H1 (cell line): ENCODE results near the gene KRT10. TPM values are rescaled to one million over a fixed set of nuclear protein-coding genes. Genes with fewer than 3 reads are reported as not detected.

Experiments used
- CTCF ChIA-PET: fragments of 300-600 bp; sonication (Branson Sonifier 250); formaldehyde crosslinking; loops from one replicate; lab custom pipeline; 2021; ENCODE audit not compliant: partially characterized antibody; lab: Charles Lee
- POLR2A ChIA-PET: fragments of 300-600 bp; sonication (Branson Sonifier 250); formaldehyde crosslinking; loops from one replicate; lab custom pipeline; 2021; ENCODE audit warnings: inconsistent platforms; ENCODE audit not compliant: partially characterized antibody; lab: Charles Lee
- DNase-seq, 2 experiments: peaks; one replicate each; pipeline versions ENCODE4 v3.0.0 to v3.0.0-alpha.2; 2010 to 2022; ENCODE audit warnings: low spot score in 2 of 2, low read depth in 1 of 2, mixed read lengths in 1 of 2
- FAIRE-seq: peaks from 2 replicates; lab custom pipeline; 2011; peaks lifted over from hg19 to GRCh38; lab: Jason Lieb, UNC
- H2AFZ ChIP-seq: 2 replicates; pipeline ENCODE4 v1.8.1; 2012; ENCODE audit warnings: low read length, inconsistent platforms
- H2AK5ac ChIP-seq: 2 replicates; pipeline ENCODE4 v1.6.1; 2013; ENCODE audit warnings: low read depth, low read length
- H2BK120ac ChIP-seq: replicated peaks from 2 replicates; pipeline ENCODE3; 2013; ENCODE audit warnings: low read depth, low read length, inconsistent platforms
- H2BK12ac ChIP-seq: 2 replicates; pipeline ENCODE4 v1.6.1; 2013; ENCODE audit warnings: low read depth, low read length
- H2BK15ac ChIP-seq: 2 replicates; pipeline ENCODE4 v1.6.1; 2013; ENCODE audit warnings: low read length
- H2BK20ac ChIP-seq: 2 replicates; pipeline ENCODE4 v1.6.1; 2013; ENCODE audit warnings: low read length
- H2BK5ac ChIP-seq: 2 replicates; pipeline ENCODE4 v1.6.1; 2013; ENCODE audit warnings: low read depth, low read length
- H3K14ac ChIP-seq: 2 replicates; pipeline ENCODE4 v1.6.1; 2013; ENCODE audit warnings: inconsistent platforms; ENCODE audit not compliant: insufficient read length
- H3K18ac ChIP-seq: 2 replicates; pipeline ENCODE4 v1.6.1; 2013; ENCODE audit warnings: low read length; ENCODE audit errors: extremely low read depth
- H3K23ac ChIP-seq: 2 replicates; pipeline ENCODE4 v1.6.1; 2013; ENCODE audit warnings: inconsistent platforms; ENCODE audit not compliant: insufficient read length
- H3K23me2 ChIP-seq: 2 replicates; pipeline ENCODE4 v1.6.1; 2013; ENCODE audit warnings: low read depth, low read length
- H3K27ac ChIP-seq: 2 replicates; pipeline ENCODE4 v1.6.1; 2011; ENCODE audit warnings: low read depth, low read length, inconsistent platforms
- H3K27me3 ChIP-seq, 4 experiments: replicated peaks in 1 of 4; 1 replicate in 1 of 4; 2 replicates in 3 of 4; pipeline versions ENCODE4 v1.6.1 to v1.8.1; 2011 to 2013; ENCODE audit warnings: low read length in 3 of 4, mild to moderate bottlenecking in 3 of 4, inconsistent platforms in 2 of 4, mixed read lengths in 2 of 4, moderate library complexity in 1 of 4; ENCODE audit not compliant: control insufficient read depth in 3 of 4, insufficient read depth in 3 of 4; ENCODE audit errors: extremely low read depth in 1 of 4
- H3K36me3 ChIP-seq, 4 experiments: 2 replicates each; pipeline versions ENCODE4 v1.6.1 to v1.8.1; 2011 to 2013; ENCODE audit warnings: mild to moderate bottlenecking in 4 of 4, low read length in 3 of 4, moderate library complexity in 2 of 4, control low read depth in 1 of 4, inconsistent platforms in 1 of 4; ENCODE audit not compliant: insufficient read depth in 4 of 4, control insufficient read depth in 2 of 4
- H3K4ac ChIP-seq: replicated peaks from 2 replicates; pipeline ENCODE3; 2013; ENCODE audit warnings: low read length, low read depth, mixed read lengths, inconsistent platforms; ENCODE audit not compliant: insufficient read length
- H3K4me1 ChIP-seq, 4 experiments: replicated peaks in 1 of 4; 1 replicate in 1 of 4; 2 replicates in 3 of 4; pipeline versions ENCODE4 v1.6.1 to v1.8.1; 2011 to 2013; ENCODE audit warnings: low read length in 3 of 4, inconsistent platforms in 2 of 4, mixed read lengths in 1 of 4; ENCODE audit not compliant: insufficient read depth in 4 of 4, control insufficient read depth in 3 of 4
- H3K4me2 ChIP-seq, 2 experiments: 2 replicates each; pipeline versions ENCODE4 v1.6.1 to v1.8.1; 2011 to 2013; ENCODE audit warnings: low read depth in 2 of 2, low read length in 2 of 2, control low read depth in 1 of 2, inconsistent platforms in 1 of 2, mild to moderate bottlenecking in 1 of 2; ENCODE audit not compliant: insufficient read depth in 1 of 2
- H3K4me3 ChIP-seq, 4 experiments: fragments of 200-600, 300-600 bp in 1 of 4; sonication (generic), shearing (Covaris generic), sonication (Bioruptor Twin) in 1 of 4; 2 replicates each; pipeline versions ENCODE4 v1.5.1 to v1.8.1; 2011 to 2016; ENCODE audit warnings: low read length in 4 of 4, low read depth in 3 of 4, control low read depth in 2 of 4, inconsistent platforms in 2 of 4, mild to moderate bottlenecking in 2 of 4, mixed read lengths in 1 of 4, moderate library complexity in 1 of 4; ENCODE audit not compliant: insufficient read depth in 2 of 4; ENCODE audit errors: extremely low read depth in 1 of 4
- H3K56ac ChIP-seq: replicated peaks from 2 replicates; pipeline ENCODE3; 2013; ENCODE audit warnings: low read depth, mild to moderate bottlenecking, mixed read lengths, low read length, inconsistent platforms; ENCODE audit not compliant: insufficient read length
- H3K79me1 ChIP-seq: 2 replicates; pipeline ENCODE4 v1.6.1; 2013; ENCODE audit warnings: low read depth, low read length, control low read depth
- H3K79me2 ChIP-seq, 2 experiments: 2 replicates each; pipeline versions ENCODE4 v1.6.1 to v1.8.1; 2012 to 2013; ENCODE audit warnings: low read length in 2 of 2, mild to moderate bottlenecking in 2 of 2, inconsistent platforms in 1 of 2; ENCODE audit not compliant: insufficient read depth in 2 of 2, control insufficient read depth in 1 of 2
- H3K9ac ChIP-seq, 4 experiments: replicated peaks in 1 of 4; 1 replicate in 1 of 4; 2 replicates in 3 of 4; pipeline versions ENCODE4 v1.6.1 to v1.8.1; 2011 to 2013; ENCODE audit warnings: low read depth in 3 of 4, low read length in 3 of 4, control low read depth in 2 of 4, mild to moderate bottlenecking in 2 of 4, moderate library complexity in 2 of 4, inconsistent platforms in 1 of 4; ENCODE audit errors: extremely low read depth in 1 of 4
- H3K9me3 ChIP-seq, 2 experiments: 2 replicates each; pipeline versions ENCODE4 v1.6.1 to v1.8.1; 2012 to 2013; ENCODE audit warnings: mild to moderate bottlenecking in 2 of 2, moderate library complexity in 2 of 2, control low read depth in 1 of 2, inconsistent platforms in 1 of 2, low read depth in 1 of 2, low read length in 1 of 2, mixed read lengths in 1 of 2; ENCODE audit not compliant: insufficient read depth in 2 of 2
- H4K20me1 ChIP-seq, 2 experiments: replicated peaks in 1 of 2; 2 replicates each; pipeline versions ENCODE3 to v1.8.1; 2011 to 2013; ENCODE audit warnings: inconsistent platforms in 2 of 2, low read length in 2 of 2, mild to moderate bottlenecking in 1 of 2; ENCODE audit not compliant: insufficient read depth in 2 of 2, control insufficient read depth in 1 of 2
- H4K5ac ChIP-seq: 2 replicates; pipeline ENCODE4 v1.6.1; 2013; ENCODE audit warnings: low read length, low read depth, mixed read lengths, inconsistent platforms; ENCODE audit not compliant: insufficient read length
- H4K8ac ChIP-seq: 2 replicates; pipeline ENCODE4 v1.8.0; 2013; ENCODE audit warnings: mild to moderate bottlenecking, moderate library complexity, low read length, inconsistent platforms; ENCODE audit not compliant: insufficient read depth; ENCODE audit errors: extremely low read depth
- H4K91ac ChIP-seq: replicated peaks from 2 replicates; pipeline ENCODE3; 2013; ENCODE audit warnings: low read length, mixed read lengths, inconsistent platforms; ENCODE audit not compliant: insufficient read length
- BACH1 ChIP-seq: IDR thresholded peaks from 2 replicates; pipeline ENCODE4 v1.6.1; 2012; ENCODE audit warnings: low read length, improper control_type of control experiment
- CTBP2 ChIP-seq: IDR thresholded peaks from 2 replicates; pipeline ENCODE4 v1.7.0; 2011; ENCODE audit warnings: borderline replicate concordance, mild to moderate bottlenecking, moderate library complexity, mixed read lengths, low read length; ENCODE audit not compliant: insufficient read depth, insufficient read length
- CTCF ChIP-seq, 3 experiments: IDR thresholded peaks; 1 replicate in 2 of 3; 2 replicates in 1 of 3; pipeline versions ENCODE4 v1.5.1 to v1.6.1; 2011; ENCODE audit warnings: low read length in 3 of 3, mild to moderate bottlenecking in 3 of 3, inconsistent platforms in 2 of 3, low read depth in 1 of 3, moderate library complexity in 1 of 3; ENCODE audit not compliant: insufficient read depth in 1 of 3; ENCODE audit errors: control extremely low read depth in 1 of 3
- POU5F1 ChIP-seq: IDR thresholded peaks from 2 replicates; pipeline ENCODE4 v1.6.1; 2011; ENCODE audit warnings: low read depth, mild to moderate bottlenecking, low read length, moderate library complexity
- RXRA ChIP-seq: IDR thresholded peaks from 2 replicates; pipeline ENCODE4 v1.6.1; 2011; ENCODE audit warnings: low read depth, mild to moderate bottlenecking, low read length, moderate library complexity; ENCODE audit not compliant: insufficient read depth
- SAP30 ChIP-seq: fragments of 300-600 bp; sonication (generic); IDR thresholded peaks from 2 replicates; pipeline ENCODE4 v1.7.1; 2012; ENCODE audit warnings: low read length, moderate library complexity, mild to moderate bottlenecking, inconsistent platforms; ENCODE audit not compliant: insufficient read depth, insufficient replicate concordance
- SUZ12 ChIP-seq: fragments of 200-600 bp; sonication (generic); IDR thresholded peaks from 2 replicates; pipeline ENCODE4 v1.6.1; 2012; ENCODE audit warnings: mild to moderate bottlenecking, inconsistent platforms, low read length, moderate library complexity, mixed read lengths
- TAF7 ChIP-seq: optimal IDR thresholded peaks from 2 replicates; pipeline ENCODE3; 2011; ENCODE audit warnings: low read depth, mild to moderate bottlenecking, inconsistent platforms, low read length, moderate library complexity, borderline replicate concordance
- WGBS, 2 experiments: shearing (Covaris generic) in 1 of 2; methylation state at CpG; one replicate each; pipeline versions ENCODE4 v1.1.6 to v1.1.7; 2013 to 2015; ENCODE audit warnings: low lambda C conversion rate in 2 of 2, mixed read lengths in 2 of 2, inconsistent platforms in 1 of 2, low coverage in 1 of 2, missing lambda C conversion rate in 1 of 2; ENCODE audit not compliant: insufficient replicate concordance in 2 of 2, insufficient coverage in 1 of 2, insufficient read length in 1 of 2; ENCODE audit errors: extremely low coverage in 1 of 2, missing lambda C conversion rate in 1 of 2; 5-methylcytosine and 5-hydroxymethylcytosine counted together
- polyA plus RNA-seq, 7 experiments: library from polyadenylated mRNA; depleted of rRNA in 3 of 7; stranded (reverse) in 5 of 7; unstranded in 2 of 7; fragments of >200 nt in 5 of 7; fragments of 200-250 nt in 2 of 7; gene quantifications; 1 replicate in 5 of 7; 2 replicates in 1 of 7; 4 replicates in 1 of 7; pipeline versions ENCODE4 v1.2.1 to v1.2.3, GENCODE V29; 2011 to 2013; ENCODE audit warnings: missing spikeins in 2 of 7, mixed read lengths in 2 of 7
- total RNA-seq: library from RNA; stranded (reverse); fragmentation: NEBNext Ultra II Directional; extraction: Animal tissue kit (Norgen Biotek cat#: 25700); gene quantifications from 2 replicates; pipeline ENCODE4 v1.2.1, GENCODE V29; 2021

The KRT10 gene
- total and polyA plus RNA-seq, 2 of the 8 experiments (the other 6 are each of a cell fraction or from before 2014, with no cell fraction given): 3.5 to 39.4 TPM

GRCh38 chr17:40854175-40854814, 31.9 kb upstream of the KRT10 start:
- ChIA-PET POLR2A (no interaction called here), CTCF (interaction anchor here (1.4 kb wide), 1 partner anchor 9 kb away, joined by 4 read pairs; no protein-coding TSS in a partner anchor)
- Histone ChIP-seq H3K56ac (no peak overlapping the region), H3K14ac (no peak overlapping the region), H3K27me3 (no peaks in the 10 kb centered on the region; a peak in 1 of 7 replicates), H3K79me1 (no peaks in the 10 kb centered on the region), H2BK20ac (no peak overlapping the region), H2BK120ac (no peak overlapping the region), H3K9ac (no peak overlapping the region), H3K4ac (no peak overlapping the region), H3K4me1 (peaks cover 0 to 8% (median 2%) of the 10 kb centered on the region in 4 experiments; a peak in 3 of 7 replicates), H3K23ac (no peak overlapping the region), H2AK5ac (no peak overlapping the region), H2BK5ac (no peak overlapping the region), H3K4me3 (no peak overlapping the region), H3K23me2 (no peaks in the 10 kb centered on the region), H4K5ac (no peak overlapping the region), H2BK12ac (no peak overlapping the region), H3K18ac (no peak overlapping the region), H4K91ac (no peak overlapping the region), H4K8ac (no peak overlapping the region), H2AFZ (no peak overlapping the region), H3K79me2 (no peaks in the 10 kb centered on the region), H3K9me3 (no peaks in the 10 kb centered on the region; a peak in 1 of 4 replicates), H3K36me3 (no peaks in the 10 kb centered on the region), H3K27ac (no peak overlapping the region), H4K20me1 (no peaks in the 10 kb centered on the region), H2BK15ac (no peak overlapping the region), H3K4me2 (no peak overlapping the region; a peak in 1 of 4 replicates)
- DNase-seq (no peak), FAIRE-seq (no peak)
- no peak for TF ChIP-seq SAP30
- TF ChIP-seq CTCF (IDR thresholded peaks at IDR 0.05; ENCODE audit: control extremely low read depth in 1 of 3, insufficient read depth in 1 of 3, low read depth in 1 of 3, low read length in 3 of 3): no peak
- no peak for TF ChIP-seq CTBP2
- no peak for TF ChIP-seq BACH1
- no peak for TF ChIP-seq RXRA
- no peak for TF ChIP-seq POU5F1
- TF ChIP-seq SUZ12: no peak
- no peak for TF ChIP-seq TAF7
- 81% methylated on average over 6 of the region's 6 CpGs; no CpG with 5 or more reads in 1 of the 2 experiments for WGBS, 2 experiments
